H9 (cell line): ENCODE measurements around the gene CRYBA2. TPM values are rescaled to one million over a fixed set of nuclear protein-coding genes. Genes with fewer than 3 reads are reported as not detected.

Source experiments
- DNase-seq: peaks from one replicate; pipeline ENCODE4 v3.0.0-alpha.2; 2017
- H2AFZ ChIP-seq: one replicate; pipeline ENCODE4 v1.6.1; 2013; ENCODE audit warnings: mild to moderate bottlenecking, low read length, control low read depth, moderate library complexity
- H2AK5ac ChIP-seq: 2 replicates; pipeline ENCODE4 v1.6.1; 2013; ENCODE audit warnings: low read length, control low read depth, mixed read lengths; ENCODE audit not compliant: insufficient read length
- H2BK120ac ChIP-seq: one replicate; pipeline ENCODE4 v1.6.1; 2013; ENCODE audit warnings: low read depth, mild to moderate bottlenecking, low read length, control low read depth, inconsistent platforms; ENCODE audit not compliant: poor library complexity, severe bottlenecking
- H2BK12ac ChIP-seq: 2 replicates; pipeline ENCODE4 v1.6.1; 2013; ENCODE audit warnings: low read length, control low read depth, mixed read lengths, low read depth; ENCODE audit not compliant: insufficient read length
- H2BK15ac ChIP-seq: 2 replicates; pipeline ENCODE4 v1.6.1; 2013; ENCODE audit warnings: low read depth, low read length, control low read depth
- H2BK20ac ChIP-seq: one replicate; pipeline ENCODE4 v1.6.1; 2013; ENCODE audit warnings: low read depth, mild to moderate bottlenecking, low read length, control low read depth, inconsistent platforms; ENCODE audit not compliant: poor library complexity, severe bottlenecking
- H2BK5ac ChIP-seq: 2 replicates; pipeline ENCODE4 v1.6.1; 2013; ENCODE audit warnings: low read length, control low read depth, mixed read lengths; ENCODE audit not compliant: insufficient read length
- H3K14ac ChIP-seq: 2 replicates; pipeline ENCODE4 v1.6.1; 2013; ENCODE audit warnings: low read length, control low read depth; ENCODE audit not compliant: insufficient read depth
- H3K18ac ChIP-seq: 2 replicates; pipeline ENCODE4 v1.6.1; 2013; ENCODE audit warnings: low read depth, mild to moderate bottlenecking, mixed read lengths, low read length, control low read depth; ENCODE audit not compliant: insufficient read length
- H3K23ac ChIP-seq: 2 replicates; pipeline ENCODE4 v1.6.1; 2013; ENCODE audit warnings: low read length, control low read depth, mixed read lengths, low read depth; ENCODE audit not compliant: insufficient read length
- H3K23me2 ChIP-seq: 2 replicates; pipeline ENCODE4 v1.6.1; 2013; ENCODE audit warnings: low read depth, mild to moderate bottlenecking, mixed read lengths, low read length, control low read depth; ENCODE audit not compliant: insufficient read length, poor library complexity, severe bottlenecking
- H3K27ac ChIP-seq: 2 replicates; pipeline ENCODE4 v1.5.1; 2013; ENCODE audit warnings: low read length, control low read depth, mixed read lengths, low read depth; ENCODE audit not compliant: insufficient read length
- H3K27me3 ChIP-seq: 2 replicates; pipeline ENCODE4 v1.6.1; 2013; ENCODE audit warnings: low read length, control low read depth, inconsistent platforms; ENCODE audit not compliant: insufficient read depth
- H3K4ac ChIP-seq: 2 replicates; pipeline ENCODE4 v1.6.1; 2013; ENCODE audit warnings: low read depth, mild to moderate bottlenecking, control low read depth, inconsistent platforms, low read length, moderate library complexity
- H3K4me1 ChIP-seq: 2 replicates; pipeline ENCODE4 v1.6.1; 2013; ENCODE audit warnings: low read length, control low read depth, inconsistent platforms; ENCODE audit not compliant: insufficient read depth
- H3K4me2 ChIP-seq: 2 replicates; pipeline ENCODE4 v1.6.1; 2013; ENCODE audit warnings: low read length, control low read depth, mixed read lengths; ENCODE audit not compliant: insufficient read length, insufficient read depth
- H3K56ac ChIP-seq: 2 replicates; pipeline ENCODE4 v1.6.1; 2013; ENCODE audit warnings: low read depth, mild to moderate bottlenecking, mixed read lengths, low read length, control low read depth; ENCODE audit not compliant: insufficient read length
- H3K79me1 ChIP-seq: 2 replicates; pipeline ENCODE4 v1.6.1; 2013; ENCODE audit warnings: low read depth, mild to moderate bottlenecking, moderate library complexity, low read length, control low read depth, inconsistent platforms; ENCODE audit not compliant: insufficient read depth, poor library complexity, severe bottlenecking
- H3K79me2 ChIP-seq: 2 replicates; pipeline ENCODE4 v1.6.1; 2013; ENCODE audit warnings: low read length, control low read depth, inconsistent platforms; ENCODE audit not compliant: insufficient read depth
- H3K9ac ChIP-seq: 2 replicates; pipeline ENCODE4 v1.6.1; 2013; ENCODE audit warnings: low read length, control low read depth, mixed read lengths; ENCODE audit not compliant: insufficient read length; ENCODE audit errors: extremely low read depth
- H3K9me3 ChIP-seq: one replicate; pipeline ENCODE4 v1.6.1; 2013; ENCODE audit warnings: low read depth, low read length, inconsistent platforms; ENCODE audit not compliant: control insufficient read depth
- H3T11ph ChIP-seq: one replicate; pipeline ENCODE4 v1.6.1; 2013; ENCODE audit warnings: mild to moderate bottlenecking, low read length, control low read depth, inconsistent platforms
- H4K20me1 ChIP-seq: one replicate; pipeline ENCODE4 v1.6.1; 2013; ENCODE audit not compliant: control insufficient read depth, insufficient read length, insufficient read depth
- H4K5ac ChIP-seq: 2 replicates; pipeline ENCODE4 v1.6.1; 2013; ENCODE audit warnings: low read depth, mild to moderate bottlenecking, mixed read lengths, low read length, control low read depth; ENCODE audit not compliant: insufficient read length
- H4K8ac ChIP-seq: replicated peaks from 2 replicates; pipeline ENCODE4 v1.6.1; 2013; ENCODE audit warnings: low read length, control low read depth, mixed read lengths, low read depth; ENCODE audit not compliant: insufficient read length
- H4K91ac ChIP-seq: 2 replicates; pipeline ENCODE4 v1.6.1; 2013; ENCODE audit warnings: low read depth, mild to moderate bottlenecking, moderate library complexity, mixed read lengths, low read length, control low read depth; ENCODE audit not compliant: insufficient read length
- H3K27ac Mint-ChIP-seq, 3 experiments: 2 replicates in 2 of 3; 3 replicates in 1 of 3; pipeline ENCODE4 v1.8.0; 2020 to 2021; ENCODE audit warnings: mixed read lengths in 3 of 3, mild to moderate bottlenecking in 1 of 3, moderate library complexity in 1 of 3
- H3K27me3 Mint-ChIP-seq: 2 replicates; pipeline ENCODE4 v1.8.0; 2021; ENCODE audit warnings: low read depth, mild to moderate bottlenecking, moderate library complexity, mixed read lengths
- H3K36me3 Mint-ChIP-seq, 3 experiments: 2 replicates in 2 of 3; 3 replicates in 1 of 3; pipeline ENCODE4 v1.8.0; 2020 to 2021; ENCODE audit warnings: low read depth in 3 of 3, mixed read lengths in 3 of 3; ENCODE audit not compliant: insufficient read depth in 1 of 3
- H3K4me1 Mint-ChIP-seq, 2 experiments: 2 replicates each; pipeline ENCODE4 v1.8.0; 2020; ENCODE audit warnings: mixed read lengths in 2 of 2
- H3K4me3 Mint-ChIP-seq, 2 experiments: 2 replicates in 1 of 2; 3 replicates in 1 of 2; pipeline ENCODE4 v1.8.0; 2020 to 2021; ENCODE audit warnings: mild to moderate bottlenecking in 2 of 2, mixed read lengths in 2 of 2, moderate library complexity in 1 of 2
- H3K9me3 Mint-ChIP-seq, 2 experiments: 2 replicates in 1 of 2; 3 replicates in 1 of 2; pipeline ENCODE4 v1.8.0; 2020; ENCODE audit warnings: mild to moderate bottlenecking in 2 of 2, mixed read lengths in 2 of 2, moderate library complexity in 1 of 2
- CTCF ChIP-seq: fragments of 200-600 bp; sonication (generic); conservative IDR thresholded peaks from 3 replicates; pipeline ENCODE4 v1.8.0; 2021; ENCODE audit warnings: antibody characterized with exemption, mild to moderate bottlenecking
- WGBS: extraction: QIAGEN DNeasy Blood & Tissue Kit; methylation state at CpG from one replicate; pipeline ENCODE4 v1.1.7; 2013; ENCODE audit warnings: missing lambda C conversion rate, low lambda C conversion rate, mixed read lengths; ENCODE audit not compliant: insufficient read length; ENCODE audit errors: extremely low coverage; 5-methylcytosine and 5-hydroxymethylcytosine counted together
- total RNA-seq: library from RNA; stranded (reverse); gene quantifications from 2 replicates; pipeline ENCODE4 v1.2.1, GENCODE V29; 2021

The CRYBA2 gene
- total RNA-seq, 1 experiment from 2014 or later: not detected

- H2BK15ac ChIP-seq: no peak overlapping the region
- TF ChIP-seq CTCF: no peak
- H3K4me1 ChIP-seq: peaks cover 9% of the 10 kb centered on the region; the same call in 1 of the 2 replicates
- peak overlapping the region; percentile 37 for H3K4me2 ChIP-seq
- H3K27ac Mint-ChIP-seq: no peak overlapping the region
- no CpG with 5 or more reads among the region's 10 CpGs for WGBS
- peaks cover 10% of the 10 kb centered on the region for H3K23me2 ChIP-seq
- H3K14ac ChIP-seq: no peak overlapping the region
- DNase-seq: no peak
- no peaks in the 10 kb centered on the region for H3K79me1 ChIP-seq
- no peak overlapping the region for H2AK5ac ChIP-seq
- H3K27me3 Mint-ChIP-seq: peaks cover 99% of the 10 kb centered on the region
- peaks cover 0 to 10% of the 10 kb centered on the region in 2 experiments; a peak in 2 of 5 replicates for H3K9me3 Mint-ChIP-seq
- no peak overlapping the region for H3K23ac ChIP-seq
- no peaks in the 10 kb centered on the region; a peak in 1 of 7 replicates for H3K36me3 Mint-ChIP-seq
- peaks cover 88% of the 10 kb centered on the region for H3K27me3 ChIP-seq
- H3K9ac ChIP-seq: no peak overlapping the region
- peaks cover 32 to 42% of the 10 kb centered on the region in 2 experiments for H3K4me1 Mint-ChIP-seq
- no peak overlapping the region for H2BK12ac ChIP-seq
- H2AFZ ChIP-seq: no peak overlapping the region
- H2BK5ac ChIP-seq: no peak overlapping the region
- H3K56ac ChIP-seq: no peak overlapping the region
- H4K20me1 ChIP-seq: no peaks in the 10 kb centered on the region
- H3K27ac ChIP-seq: no peak overlapping the region
- no peak overlapping the region for H3T11ph ChIP-seq
- H4K8ac ChIP-seq: no peak overlapping the region
- H3K79me2 ChIP-seq: no peaks in the 10 kb centered on the region
- no peak overlapping the region for H2BK120ac ChIP-seq
- H3K9me3 ChIP-seq: no peaks in the 10 kb centered on the region
- H3K18ac ChIP-seq: no peak overlapping the region
- H3K4me3 Mint-ChIP-seq: peak overlapping the region; percentile 1 to 21; a peak in 4 of 5 replicates
- H4K5ac ChIP-seq: no peak overlapping the region
- no peak overlapping the region for H4K91ac ChIP-seq
- H2BK20ac ChIP-seq: no peak overlapping the region
- no peak overlapping the region for H3K4ac ChIP-seq
Observed at GRCh38 chr2:218999021-218999880, 6.0 kb upstream of the CRYBA2 start.
